NOMO-1 (cell line): ENCODE results near the gene TMEM50B.
"Not testable (repeated sequence)": the region's sequence is repeated elsewhere in the genome, so short reads cannot be mapped to it uniquely, and the experiment has no call there.

Experiments used
- DNase-seq, 2 experiments: peaks; one replicate each; lab custom pipeline; 2025; ENCODE audit not compliant: unreplicated experiment in 2 of 2; lab: John Stamatoyannopoulos, UW

The TMEM50B gene

GRCh38 chr21:33432496-33432895, 47.3 kb downstream of the TMEM50B start:
- no peak for DNase-seq

- DNase-seq = no peak
These were observed 48.9 kb downstream of the TMEM50B start for GRCh38 chr21:33430858-33431257.

DNA sequence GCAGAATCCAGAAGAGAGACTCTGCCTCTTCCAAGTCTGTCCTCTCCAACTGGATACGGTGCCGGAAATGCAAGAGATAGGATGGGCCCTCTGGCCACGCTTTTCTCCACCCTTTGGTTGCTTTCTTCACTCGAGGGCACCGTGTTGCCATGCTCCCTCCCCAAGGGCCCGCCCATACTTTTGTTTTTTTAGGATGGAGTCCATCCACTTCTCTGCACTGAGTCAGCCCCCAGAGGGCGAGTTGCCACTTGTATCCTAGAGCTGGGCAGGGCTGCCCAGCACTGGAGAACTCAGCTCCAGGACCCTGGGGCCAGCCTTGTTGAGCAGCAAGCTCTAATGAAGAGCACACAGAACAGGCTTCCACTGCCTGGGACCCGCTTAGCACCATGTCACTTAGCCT, 51.1 kb downstream of the TMEM50B start:
- no peak for DNase-seq

DNA sequence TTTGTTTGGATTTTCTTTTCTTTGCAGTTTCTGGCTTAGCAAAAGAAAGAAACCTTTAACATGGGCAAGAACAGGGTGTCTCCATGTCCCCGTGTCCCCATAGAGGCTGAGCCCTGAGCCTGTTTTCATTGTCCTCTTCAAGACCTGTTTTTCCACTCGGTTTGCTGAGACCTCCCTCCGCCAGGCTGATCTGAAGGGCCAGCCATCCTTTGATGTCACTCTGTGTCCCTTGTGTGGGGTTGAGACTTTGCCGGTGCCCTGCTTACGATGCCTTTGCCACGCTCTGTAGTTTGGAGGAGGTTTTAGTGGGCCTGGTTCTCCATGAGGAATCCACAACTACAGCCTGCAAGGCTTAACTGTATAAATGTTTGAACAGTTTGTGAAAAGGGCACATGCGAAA, 52.7 kb downstream of the TMEM50B start:
- DNase-seq = no peak

DNA sequence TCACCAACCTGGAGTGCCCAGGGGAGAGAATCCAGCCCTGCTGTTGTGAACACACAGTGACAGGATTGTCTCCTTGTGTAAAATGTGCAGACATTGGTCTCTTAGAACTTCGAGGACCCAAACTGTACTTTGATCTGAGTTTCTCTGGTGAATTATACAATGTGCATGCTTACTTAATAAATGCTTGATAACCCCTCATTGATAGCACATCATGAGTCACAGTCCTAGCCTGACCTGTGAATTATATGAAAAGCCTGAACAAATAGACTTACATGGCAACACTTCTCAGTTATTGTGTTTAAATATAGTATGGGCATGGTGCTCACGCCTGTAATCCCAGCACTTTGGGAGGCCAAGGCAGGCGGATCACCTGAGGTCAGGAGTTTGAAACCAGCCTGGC, 53.9 kb downstream of the TMEM50B start:
- DNase-seq = no peak

DNA sequence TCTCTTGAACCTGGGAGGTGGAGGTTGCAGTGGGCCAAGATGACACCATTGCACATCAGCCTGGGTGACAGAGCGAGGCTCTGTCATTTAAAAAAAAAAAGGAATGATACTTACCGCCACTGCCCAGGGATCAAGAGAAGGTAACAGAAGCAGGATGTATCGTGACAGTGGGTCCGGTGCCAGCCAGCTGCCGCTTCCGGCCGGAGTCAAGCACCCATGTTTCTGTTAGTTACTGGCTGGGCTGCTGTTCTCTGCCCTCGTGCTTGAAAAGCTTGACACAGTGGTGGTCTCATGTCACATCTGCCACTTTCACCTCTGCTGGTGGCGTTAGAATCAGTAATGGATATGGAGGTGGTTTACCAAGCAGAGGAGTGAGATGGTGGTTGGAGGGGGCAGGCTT, 55.6 kb downstream of the TMEM50B start:
- no peak for DNase-seq

GRCh38 chr21:33421713-33422393, 57.9 kb downstream of the TMEM50B start:
- no peak for DNase-seq

GRCh38 chr21:33419538-33420123, 60.1 kb downstream of the TMEM50B start:
- DNase-seq = no peak

DNA sequence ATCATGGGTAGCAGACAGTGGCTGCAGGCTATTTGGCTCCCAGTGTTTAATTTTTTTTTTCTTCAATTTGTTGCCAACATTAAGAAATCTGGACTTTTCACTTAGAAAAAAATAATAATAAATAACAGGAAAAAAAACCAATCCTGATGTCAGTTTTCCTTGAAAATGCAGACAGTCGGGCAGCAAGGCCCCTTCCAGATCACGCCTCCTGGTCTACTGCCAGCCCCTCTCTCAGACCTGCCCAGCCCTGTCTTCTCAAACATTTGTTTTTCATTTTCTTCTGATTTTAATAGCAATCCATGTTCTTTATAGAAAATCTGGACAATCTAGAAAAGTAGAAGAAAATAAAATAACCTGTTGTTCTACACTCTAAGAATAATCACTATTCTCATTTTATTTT, 61.1 kb downstream of the TMEM50B start:
- no peak for DNase-seq

GRCh38 chr21:33414926-33415325, 64.8 kb downstream of the TMEM50B start:
- DNase-seq = no peak

DNA sequence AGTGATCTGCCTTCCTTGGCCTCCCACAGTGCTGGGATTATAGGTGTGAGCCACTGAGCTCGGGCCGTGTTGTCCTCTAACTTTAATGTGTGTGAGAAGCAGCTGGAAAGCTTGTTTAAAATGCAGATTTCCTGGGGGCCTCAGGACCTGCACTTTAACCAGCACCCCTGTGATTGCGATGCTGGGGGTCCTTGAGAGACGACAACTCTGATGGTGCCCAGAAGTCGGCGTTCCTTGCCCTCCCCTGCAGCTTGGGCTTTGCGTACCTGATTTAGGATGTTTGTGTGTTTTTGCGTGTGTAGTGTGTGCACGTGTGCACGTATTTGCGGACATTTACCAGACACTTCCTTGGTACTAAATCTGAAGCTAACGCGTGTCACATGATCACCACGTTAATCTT, 65.7 kb downstream of the TMEM50B start:
- no peak for DNase-seq

DNA sequence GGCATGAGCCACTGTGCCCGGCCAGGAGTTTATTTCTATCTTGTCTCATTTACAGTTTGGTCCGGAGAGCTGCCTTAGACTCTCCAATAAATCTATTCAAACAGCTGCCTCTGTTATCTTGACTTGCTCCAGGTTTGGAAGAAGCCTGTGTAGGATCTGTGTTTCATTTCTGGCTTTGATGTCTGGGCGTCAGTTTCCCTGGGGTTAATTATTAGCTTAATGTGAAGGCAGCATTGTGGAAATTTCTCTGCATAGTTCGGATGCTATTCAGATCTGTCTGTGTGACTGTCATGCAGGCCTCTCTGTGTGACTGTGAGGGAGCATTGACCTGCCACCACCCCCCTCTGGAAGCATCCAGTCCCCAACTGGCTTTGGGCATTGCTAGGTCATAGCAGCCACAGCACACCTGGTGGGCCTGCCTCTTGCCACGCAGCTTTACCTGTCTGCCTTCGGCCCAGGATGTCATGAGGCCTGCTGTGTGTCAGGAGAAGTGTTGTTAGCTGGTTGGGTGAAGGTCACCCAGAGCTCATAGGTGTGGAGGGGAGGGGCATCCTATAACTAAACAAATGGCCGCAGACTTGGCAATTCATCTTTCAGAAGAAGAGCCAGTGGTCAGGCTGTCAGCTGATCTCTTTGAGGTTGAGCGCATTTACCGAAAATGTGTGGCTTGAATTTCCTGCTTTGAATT, 66.8 kb downstream of the TMEM50B start:
- DNase-seq = no peak

GRCh38 chr21:33412439-33412831, 67.3 kb downstream of the TMEM50B start:
- not testable (repeated sequence) for DNase-seq

- no peak for DNase-seq
These were observed 67.8 kb downstream of the TMEM50B start for GRCh38 chr21:33411949-33412430.

GRCh38 chr21:33406493-33406892, 73.3 kb downstream of the TMEM50B start:
- no peak for DNase-seq

GRCh38 chr21:33403786-33404585, 75.8 kb downstream of the TMEM50B start:
- peak; percentile 25 to 32 for DNase-seq

- no peak for DNase-seq
These were observed 76.5 kb downstream of the TMEM50B start, which contains the start of gene IFNGR2 for GRCh38 chr21:33403128-33403785. IFNGR2 (plus strand) TSS chr21:33403413; CDS start chr21:33403544, 131 bp downstream.

GRCh38 chr21:33402001-33402979, 77.5 kb downstream of the TMEM50B start:
- DNase-seq = peak; percentile 94 to 95

- peak; percentile 39 to 63 for DNase-seq
These were observed 78.2 kb downstream of the TMEM50B start for GRCh38 chr21:33401630-33401992.
